ENCODE measurements around the gene RSAD1. TPM values are rescaled to one million over a fixed set of nuclear protein-coding genes. Genes with fewer than 3 reads are reported as not detected.

Gene RSAD1
- total RNA-seq, 1 donor from 2014 or later = 25.9 TPM

DNA sequence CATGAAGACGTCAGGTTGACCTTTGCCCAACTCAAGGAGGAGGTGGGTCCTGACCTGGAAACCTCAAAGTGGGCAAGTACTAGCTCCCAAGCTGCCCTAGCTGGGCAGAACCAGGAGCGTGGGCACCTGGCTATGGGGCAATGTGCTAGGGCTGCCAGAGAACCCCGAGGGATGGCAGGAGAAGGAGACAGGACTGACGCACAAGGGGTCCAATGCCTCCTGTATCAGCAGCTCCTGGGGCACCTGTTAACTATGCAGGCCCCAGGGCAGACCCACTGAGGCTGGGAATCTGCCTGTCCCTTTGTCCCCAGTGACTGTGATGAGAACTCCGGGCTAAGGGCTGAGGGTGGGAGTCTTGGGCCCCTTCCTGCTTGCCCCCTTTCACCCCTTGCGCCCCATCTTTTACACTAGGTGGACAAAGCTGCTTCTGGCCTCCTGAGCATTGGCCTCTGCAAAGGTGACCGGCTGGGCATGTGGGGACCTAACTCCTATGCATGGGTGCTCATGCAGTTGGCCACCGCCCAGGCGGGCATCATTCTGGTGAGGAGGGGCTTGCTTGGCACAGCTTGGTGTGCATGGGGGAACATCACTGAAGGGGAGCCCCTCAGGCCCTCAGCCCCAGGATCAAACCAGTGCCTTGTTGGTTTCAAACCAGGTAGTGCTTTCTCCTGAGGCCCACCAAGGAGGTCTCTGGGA, 17.7 kb upstream of the RSAD1 start:
- Mint-ChIP-seq H3K4me3 (ENCODE audit: unreplicated experiment) (no peak overlapping the region), H3K4me1 (ENCODE audit: unreplicated experiment) (peaks cover 4% of the 10 kb centered on the region), H3K36me3 (ENCODE audit: low read depth, unreplicated experiment) (peaks cover 10% of the 10 kb centered on the region), H3K9me3 (ENCODE audit: unreplicated experiment) (no peaks in the 10 kb centered on the region), H3K27me3 (ENCODE audit: unreplicated experiment) (peaks cover 7% of the 10 kb centered on the region), H3K27ac (ENCODE audit: unreplicated experiment) (no peak overlapping the region)
- TF ChIP-seq, protein P1, sequence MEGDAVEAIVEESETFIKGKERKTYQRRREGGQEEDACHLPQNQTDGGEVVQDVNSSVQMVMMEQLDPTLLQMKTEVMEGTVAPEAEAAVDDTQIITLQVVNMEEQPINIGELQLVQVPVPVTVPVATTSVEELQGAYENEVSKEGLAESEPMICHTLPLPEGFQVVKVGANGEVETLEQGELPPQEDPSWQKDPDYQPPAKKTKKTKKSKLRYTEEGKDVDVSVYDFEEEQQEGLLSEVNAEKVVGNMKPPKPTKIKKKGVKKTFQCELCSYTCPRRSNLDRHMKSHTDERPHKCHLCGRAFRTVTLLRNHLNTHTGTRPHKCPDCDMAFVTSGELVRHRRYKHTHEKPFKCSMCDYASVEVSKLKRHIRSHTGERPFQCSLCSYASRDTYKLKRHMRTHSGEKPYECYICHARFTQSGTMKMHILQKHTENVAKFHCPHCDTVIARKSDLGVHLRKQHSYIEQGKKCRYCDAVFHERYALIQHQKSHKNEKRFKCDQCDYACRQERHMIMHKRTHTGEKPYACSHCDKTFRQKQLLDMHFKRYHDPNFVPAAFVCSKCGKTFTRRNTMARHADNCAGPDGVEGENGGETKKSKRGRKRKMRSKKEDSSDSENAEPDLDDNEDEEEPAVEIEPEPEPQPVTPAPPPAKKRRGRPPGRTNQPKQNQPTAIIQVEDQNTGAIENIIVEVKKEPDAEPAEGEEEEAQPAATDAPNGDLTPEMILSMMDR (IDR thresholded peaks at IDR 0.05; ENCODE audit: unreplicated experiment) = no peak
- no peak for DNase-seq (ENCODE audit: low spot score)

DNA sequence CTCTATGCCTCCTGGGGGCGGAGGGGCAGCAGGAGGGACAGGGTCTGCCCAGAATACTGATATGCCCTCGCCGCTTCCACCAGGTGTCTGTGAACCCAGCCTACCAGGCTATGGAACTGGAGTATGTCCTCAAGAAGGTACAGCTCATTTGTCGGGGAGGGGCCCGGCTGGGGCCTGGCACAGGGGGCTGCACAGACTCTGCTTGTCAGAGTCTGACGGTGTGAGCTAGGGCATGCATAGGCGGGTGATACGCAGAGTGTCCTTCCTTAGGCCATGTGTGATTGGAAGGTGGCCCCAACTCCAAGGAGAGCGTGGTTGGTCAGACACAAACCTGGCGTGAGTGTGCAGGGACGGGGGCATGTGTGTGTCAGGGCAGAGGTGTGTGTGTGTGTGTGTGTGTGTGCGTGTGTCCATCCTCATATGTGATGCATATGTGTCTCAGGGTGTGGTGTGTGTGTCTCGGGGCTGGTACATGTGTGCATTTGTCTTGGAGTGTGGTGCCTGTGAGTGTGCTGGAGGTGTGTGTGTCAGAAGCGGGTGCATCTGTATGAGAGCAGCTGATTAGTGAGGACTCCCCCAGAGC, 17.0 kb upstream of the RSAD1 start:
- DNase-seq (ENCODE audit: low spot score) = no peak
- TF ChIP-seq, protein P1 (IDR thresholded peaks at IDR 0.05; ENCODE audit: unreplicated experiment) = no peak
- Mint-ChIP-seq H3K27me3 (ENCODE audit: unreplicated experiment) (peaks cover 9% of the 10 kb centered on the region), H3K9me3 (ENCODE audit: unreplicated experiment) (no peaks in the 10 kb centered on the region), H3K27ac (ENCODE audit: unreplicated experiment) (no peak overlapping the region), H3K4me3 (ENCODE audit: unreplicated experiment) (no peak overlapping the region), H3K36me3 (ENCODE audit: low read depth, unreplicated experiment) (peaks cover 10% of the 10 kb centered on the region), H3K4me1 (ENCODE audit: unreplicated experiment) (peaks cover 4% of the 10 kb centered on the region)

DNA sequence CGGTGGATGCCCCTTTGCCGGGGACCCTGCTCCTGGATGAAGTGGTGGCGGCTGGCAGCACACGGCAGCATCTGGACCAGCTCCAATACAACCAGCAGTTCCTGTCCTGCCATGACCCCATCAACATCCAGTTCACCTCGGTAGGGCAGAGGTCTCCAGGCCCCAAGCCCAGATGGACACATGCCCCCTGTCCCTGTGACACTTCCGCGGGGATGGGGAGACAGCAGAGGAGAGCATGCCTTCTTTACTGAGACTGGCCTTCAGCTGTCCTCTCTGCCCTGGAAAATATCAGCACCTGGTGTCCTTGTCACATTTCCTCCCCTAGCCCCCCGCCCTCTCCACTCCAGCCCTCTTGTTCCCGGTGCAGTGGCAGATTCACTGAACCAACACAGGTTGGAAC, 16.2 kb upstream of the RSAD1 start:
- H3K36me3 Mint-ChIP-seq (ENCODE audit: low read depth, unreplicated experiment) = peaks cover 10% of the 10 kb centered on the region
- no peak overlapping the region for H3K27ac Mint-ChIP-seq (ENCODE audit: unreplicated experiment)
- H3K4me3 Mint-ChIP-seq (ENCODE audit: unreplicated experiment) = no peak overlapping the region
- peaks cover 12% of the 10 kb centered on the region for H3K27me3 Mint-ChIP-seq (ENCODE audit: unreplicated experiment)
- TF ChIP-seq, protein P1 (IDR thresholded peaks at IDR 0.05; ENCODE audit: unreplicated experiment) = no peak
- H3K9me3 Mint-ChIP-seq (ENCODE audit: unreplicated experiment) = no peaks in the 10 kb centered on the region
- H3K4me1 Mint-ChIP-seq (ENCODE audit: unreplicated experiment) = peaks cover 4% of the 10 kb centered on the region
- no peak for DNase-seq (ENCODE audit: low spot score)

DNA sequence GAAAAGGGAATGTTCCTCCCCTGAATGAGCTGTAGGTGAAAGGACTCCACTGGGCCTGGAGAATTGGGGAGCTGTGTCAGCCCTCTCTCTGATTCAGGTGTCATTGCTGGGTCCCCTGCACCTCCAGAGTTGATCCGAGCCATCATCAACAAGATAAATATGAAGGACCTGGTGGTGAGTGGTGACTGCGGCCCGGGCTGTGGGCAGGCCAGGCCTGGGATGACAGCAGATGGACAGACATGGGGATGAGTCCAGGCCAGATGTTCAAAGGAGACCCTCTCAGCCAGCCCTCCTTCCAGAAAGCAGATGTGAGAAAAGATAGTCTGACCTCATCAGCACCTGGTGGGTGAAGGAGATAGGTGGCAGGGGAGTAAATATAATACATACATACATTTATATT, 14.5 kb upstream of the RSAD1 start:
- no peak overlapping the region for H3K27ac Mint-ChIP-seq (ENCODE audit: unreplicated experiment)
- TF ChIP-seq, protein P1 (IDR thresholded peaks at IDR 0.05; ENCODE audit: unreplicated experiment) = no peak
- H3K36me3 Mint-ChIP-seq (ENCODE audit: low read depth, unreplicated experiment) = peaks cover 7% of the 10 kb centered on the region

DNA sequence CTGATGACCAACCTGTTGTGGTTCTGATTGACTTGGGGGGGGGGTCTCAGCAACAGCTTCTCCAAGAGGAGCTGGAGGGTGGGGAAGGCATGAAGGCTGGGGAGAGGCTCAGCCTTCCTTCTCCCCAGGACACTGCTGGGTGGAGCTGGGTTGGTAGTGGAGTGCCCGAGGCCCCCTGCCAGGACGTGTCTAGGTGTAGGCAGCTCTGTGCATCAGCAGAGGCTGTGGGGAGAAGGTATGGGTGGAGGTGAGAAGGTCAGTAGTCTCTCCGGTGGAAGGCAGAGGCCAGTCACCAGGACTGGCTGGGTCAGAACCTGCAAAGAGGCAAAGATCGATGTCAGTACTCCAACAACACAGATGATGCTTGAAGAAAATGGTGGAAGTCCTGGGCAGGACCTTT, 13.9 kb upstream of the RSAD1 start:
- Mint-ChIP-seq H3K4me1 (ENCODE audit: unreplicated experiment) (peaks cover 5% of the 10 kb centered on the region), H3K9me3 (ENCODE audit: unreplicated experiment) (no peaks in the 10 kb centered on the region), H3K27me3 (ENCODE audit: unreplicated experiment) (peaks cover 15% of the 10 kb centered on the region), H3K36me3 (ENCODE audit: low read depth, unreplicated experiment) (peaks cover 7% of the 10 kb centered on the region), H3K4me3 (ENCODE audit: unreplicated experiment) (no peak overlapping the region), H3K27ac (ENCODE audit: unreplicated experiment) (no peak overlapping the region)
- TF ChIP-seq, protein P1 (IDR thresholded peaks at IDR 0.05; ENCODE audit: unreplicated experiment) = no peak
- DNase-seq (ENCODE audit: low spot score) = no peak

More for the DNA sequence above, 14.5 kb upstream of the RSAD1 start:
- no peak for DNase-seq (ENCODE audit: low spot score)
- Mint-ChIP-seq H3K9me3 (ENCODE audit: unreplicated experiment) (no peaks in the 10 kb centered on the region), H3K4me1 (ENCODE audit: unreplicated experiment) (peaks cover 5% of the 10 kb centered on the region), H3K4me3 (ENCODE audit: unreplicated experiment) (no peak overlapping the region), H3K27me3 (ENCODE audit: unreplicated experiment) (peaks cover 16% of the 10 kb centered on the region)
